ENCODE data around the gene POLR3G.

Gene POLR3G

GRCh38 chr5:90474235-90475107 is at the start of gene POLR3G, which contains the start of gene MBLAC2:
POLR3G (plus strand) TSS chr5:90474864; CDS start chr5:90485568, 10,704 bp downstream.
MBLAC2 (minus strand) TSS chr5:90474771; CDS start chr5:90474292, 479 bp downstream.
- DNase-seq (ENCODE audit: low spot score), result peak; percentile 86

GRCh38 chr5:90434116-90434714 is 40.4 kb upstream of the POLR3G start:
- DNase-seq (ENCODE audit: low spot score), result peak; percentile 65

- DNase-seq (ENCODE audit: low spot score), result no peak
Observed at GRCh38 chr5:90437663-90438062, 37.0 kb upstream of the POLR3G start.

- no peak for DNase-seq (ENCODE audit: low spot score)
Observed at GRCh38 chr5:90438100-90438499, 36.6 kb upstream of the POLR3G start.

- no peak for DNase-seq (ENCODE audit: low spot score)
Observed at GRCh38 chr5:90440644-90441043, 34.0 kb upstream of the POLR3G start.

- DNase-seq (ENCODE audit: low spot score), result no peak
Observed at GRCh38 chr5:90446961-90447360, 27.7 kb upstream of the POLR3G start.

- DNase-seq (ENCODE audit: low spot score), result no peak
Observed at GRCh38 chr5:90461288-90461687, 13.4 kb upstream of the POLR3G start.

- peak; percentile 15 for DNase-seq (ENCODE audit: low spot score)
Observed at GRCh38 chr5:90472783-90473395, 1.8 kb upstream of the POLR3G start.

GRCh38 chr5:90473396-90474234 is 1.0 kb upstream of the POLR3G start:
- no peak for DNase-seq (ENCODE audit: low spot score)

GRCh38 chr5:90475436-90475980 is 844 bp downstream of the POLR3G start:
- DNase-seq (ENCODE audit: low spot score), result no peak

GRCh38 chr5:90476391-90476790 is 1.7 kb downstream of the POLR3G start:
- peak; percentile 25 for DNase-seq (ENCODE audit: low spot score)

GRCh38 chr5:90477073-90477472 is 2.4 kb downstream of the POLR3G start:
- no peak for DNase-seq (ENCODE audit: low spot score)

- no peak for DNase-seq (ENCODE audit: low spot score)
Observed at GRCh38 chr5:90477621-90478215, 3.1 kb downstream of the POLR3G start.

GRCh38 chr5:90479611-90480385 is 5.1 kb downstream of the POLR3G start:
- DNase-seq (ENCODE audit: low spot score), result no peak

GRCh38 chr5:90480699-90481098 is 6.0 kb downstream of the POLR3G start:
- no peak for DNase-seq (ENCODE audit: low spot score)

- DNase-seq (ENCODE audit: low spot score), result no peak
Observed at GRCh38 chr5:90483206-90483605, 8.5 kb downstream of the POLR3G start.

- DNase-seq (ENCODE audit: low spot score), result no peak
Observed at GRCh38 chr5:90484540-90484939, 9.9 kb downstream of the POLR3G start.

GRCh38 chr5:90488791-90489190 is 14.1 kb downstream of the POLR3G start:
- DNase-seq (ENCODE audit: low spot score), result no peak

GRCh38 chr5:90494043-90494442 is 19.4 kb downstream of the POLR3G start:
- no peak for DNase-seq (ENCODE audit: low spot score)

- peak; percentile 35 for DNase-seq (ENCODE audit: low spot score)
Observed at GRCh38 chr5:90495146-90495545, 20.5 kb downstream of the POLR3G start.
